IPS-20b (cell line): ENCODE data around the gene SLC50A1.
A peak's percentile ranks its signal among the peaks of the same experiment; 100 is the strongest.
"Not testable (repeated sequence)": the region's sequence is repeated elsewhere in the genome, so short reads cannot be mapped to it uniquely, and the experiment has no call there.

Experiments used
- H3K27ac ChIP-seq: one replicate; pipeline ENCODE4 v1.5.1; 2013; ENCODE audit warnings: low read length
- H3K27me3 ChIP-seq: 2 replicates; pipeline ENCODE4 v1.6.1; 2013; ENCODE audit warnings: mild to moderate bottlenecking, low read length, inconsistent platforms; ENCODE audit not compliant: insufficient read depth
- H3K36me3 ChIP-seq: 2 replicates; pipeline ENCODE4 v1.6.1; 2013; ENCODE audit warnings: low read depth, mild to moderate bottlenecking, inconsistent platforms, low read length, moderate library complexity; ENCODE audit not compliant: insufficient read depth
- H3K4me1 ChIP-seq: 2 replicates; pipeline ENCODE4 v1.6.1; 2013; ENCODE audit warnings: mild to moderate bottlenecking, control low read depth, inconsistent platforms, low read length, moderate library complexity; ENCODE audit not compliant: insufficient read depth
- H3K4me3 ChIP-seq: 2 replicates; pipeline ENCODE4 v1.5.1; 2013; ENCODE audit warnings: mild to moderate bottlenecking, low read length, inconsistent platforms
- H3K9ac ChIP-seq: 2 replicates; pipeline ENCODE4 v1.6.1; 2013; ENCODE audit warnings: low read depth, mild to moderate bottlenecking, inconsistent platforms, low read length, moderate library complexity
- H3K9me3 ChIP-seq: 2 replicates; pipeline ENCODE4 v1.6.1; 2013; ENCODE audit warnings: mild to moderate bottlenecking, low read depth, low read length, inconsistent platforms; ENCODE audit not compliant: insufficient read depth

Gene SLC50A1

DNA sequence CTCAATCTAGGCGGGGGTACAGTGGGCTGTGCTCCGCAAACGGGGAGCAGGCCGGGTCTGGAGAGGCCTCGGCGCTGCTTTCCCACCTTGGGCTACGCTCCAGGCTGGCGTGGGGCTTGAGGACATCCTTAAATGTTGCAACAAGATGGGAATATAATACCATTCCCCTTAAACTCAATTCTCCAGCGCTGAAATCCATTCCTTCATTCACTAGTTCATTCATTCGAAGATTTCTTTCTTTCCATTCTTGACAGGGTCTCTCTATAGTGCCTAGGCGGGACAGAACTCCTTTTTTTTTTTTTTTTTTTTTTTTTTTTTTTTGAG lies 4.9 kb downstream of the SLC50A1 start:
- peaks cover 5% of the 10 kb centered on the region for H3K27me3 ChIP-seq
- H3K4me3 ChIP-seq, result peak overlapping the region; percentile 84; the same call in 1 of the 2 replicates
- H3K9me3 ChIP-seq, result no peaks in the 10 kb centered on the region
- peak overlapping the region; percentile 82; the same call in 1 of the 2 replicates for H3K9ac ChIP-seq
- H3K27ac ChIP-seq, result no peak overlapping the region
- peaks cover 9% of the 10 kb centered on the region for H3K36me3 ChIP-seq
- H3K4me1 ChIP-seq, result 0 out of 2 replicates have a peak, but pooled peaks cover 3% of the 10 kb centered on the region

DNA sequence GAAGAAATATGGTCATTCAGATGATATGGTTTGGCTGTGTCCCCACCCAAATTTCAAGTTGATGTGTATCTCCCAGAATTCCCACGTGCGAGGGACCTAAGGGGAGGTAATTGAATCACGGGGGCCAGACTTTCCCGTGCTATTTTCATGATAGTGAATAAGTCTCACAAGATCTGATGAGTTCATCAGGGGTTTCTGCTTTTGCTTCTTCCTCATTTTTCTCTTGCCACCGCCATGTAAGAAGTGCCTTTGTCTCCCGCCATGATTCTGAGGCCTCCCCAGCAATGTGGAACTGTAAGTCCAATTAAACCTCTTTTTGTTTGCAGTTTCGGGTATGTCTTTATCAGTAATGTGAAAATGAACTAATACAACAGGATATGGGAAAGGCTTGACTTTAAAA lies 6.1 kb downstream of the SLC50A1 start:
- Histone ChIP-seq H3K27ac (no peak overlapping the region), H3K36me3 (peaks cover 9% of the 10 kb centered on the region), H3K9me3 (no peaks in the 10 kb centered on the region), H3K9ac (no peak overlapping the region), H3K27me3 (peaks cover 5% of the 10 kb centered on the region), H3K4me3 (no peak overlapping the region), H3K4me1 (0 out of 2 replicates have a peak, but pooled peaks cover 3% of the 10 kb centered on the region)

DNA sequence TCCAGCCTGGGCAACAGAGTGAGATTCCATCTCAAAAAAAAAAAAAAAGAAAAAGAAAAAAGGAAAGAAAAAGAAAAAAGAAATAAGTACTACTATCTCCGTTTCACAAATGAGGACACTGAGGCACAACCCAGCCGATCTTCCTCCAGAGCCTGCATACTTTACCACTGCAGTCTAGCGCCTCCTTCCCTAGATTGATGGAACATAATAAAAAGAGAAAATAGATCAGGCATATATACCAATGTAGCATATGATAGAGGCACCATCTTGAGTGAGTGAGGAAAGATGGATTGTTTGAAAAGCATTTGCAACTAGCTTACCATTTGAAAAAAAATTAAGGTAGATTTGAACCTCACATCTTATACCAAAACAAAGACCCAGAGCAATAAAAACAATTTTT lies 9.8 kb downstream of the SLC50A1 start:
- Histone ChIP-seq H3K27me3 (peaks cover 5% of the 10 kb centered on the region), H3K27ac (no peak overlapping the region), H3K4me3 (no peak overlapping the region), H3K9ac (no peak overlapping the region), H3K4me1 (no peaks in the 10 kb centered on the region), H3K36me3 (no peaks in the 10 kb centered on the region), H3K9me3 (no peaks in the 10 kb centered on the region)

DNA sequence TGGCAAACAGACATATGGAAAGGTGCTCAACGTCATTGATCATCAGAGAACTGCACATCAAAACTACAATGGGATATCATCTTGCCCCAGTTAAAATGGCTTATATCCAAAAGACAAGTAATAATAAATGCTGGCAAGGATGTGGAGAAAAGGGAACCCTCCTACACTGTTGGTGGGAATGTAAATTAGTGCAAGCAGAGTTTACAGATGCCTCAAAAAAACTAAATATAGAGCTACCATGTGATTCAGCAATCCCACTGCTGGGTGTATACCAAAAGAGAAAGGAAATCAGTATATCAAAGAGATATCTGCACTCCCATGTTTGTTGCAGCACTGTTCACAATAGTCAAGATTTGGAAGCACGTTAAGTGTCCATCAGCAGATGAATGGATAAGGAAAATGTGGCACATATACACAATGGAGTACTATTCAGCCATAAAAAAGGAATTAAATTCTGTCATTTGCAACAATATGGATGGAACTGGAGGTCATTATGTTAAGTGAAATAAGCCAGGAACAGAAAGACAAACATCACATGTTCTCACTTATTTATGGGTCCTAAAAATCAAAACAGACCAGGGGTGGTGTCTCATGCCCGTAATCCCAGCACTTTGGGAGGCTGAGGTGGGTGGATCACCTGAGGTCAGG lies 20.5 kb downstream of the SLC50A1 start:
- H3K9me3 ChIP-seq, H3K4me3 ChIP-seq, H3K27me3 ChIP-seq, H3K36me3 ChIP-seq, H3K4me1 ChIP-seq, H3K27ac ChIP-seq, H3K9ac ChIP-seq: not testable (repeated sequence)

- Histone ChIP-seq H3K27me3 (no peaks in the 10 kb centered on the region), H3K9ac (no peak overlapping the region), H3K4me3 (no peak overlapping the region), H3K27ac (no peak overlapping the region), H3K9me3 (no peaks in the 10 kb centered on the region), H3K36me3 (no peaks in the 10 kb centered on the region), H3K4me1 (no peaks in the 10 kb centered on the region)
These were observed 23.3 kb downstream of the SLC50A1 start for GRCh38 chr1:155158991-155159390.

DNA sequence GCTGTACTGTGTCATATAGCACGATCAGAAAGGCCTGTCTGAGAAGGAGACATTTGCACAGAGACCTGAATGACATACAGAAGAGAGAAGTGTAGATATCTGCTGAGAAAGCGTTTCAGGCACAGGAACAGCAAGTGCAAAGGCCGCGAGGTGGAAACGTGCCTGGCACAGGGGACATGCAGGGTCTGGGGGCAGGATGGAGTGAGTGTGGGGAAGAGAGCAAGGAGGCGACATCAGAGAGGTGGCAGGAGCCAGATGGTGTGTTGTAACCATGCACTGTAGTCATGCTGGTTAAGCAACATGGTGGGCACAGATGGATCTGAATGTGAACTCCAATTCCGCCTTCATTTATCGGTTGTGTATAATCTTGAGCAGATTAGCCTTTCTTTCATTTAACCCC lies 24.5 kb downstream of the SLC50A1 start:
- Histone ChIP-seq H3K4me1 (no peaks in the 10 kb centered on the region), H3K4me3 (no peak overlapping the region), H3K9ac (no peak overlapping the region), H3K27ac (no peak overlapping the region), H3K9me3 (no peaks in the 10 kb centered on the region), H3K36me3 (no peaks in the 10 kb centered on the region), H3K27me3 (no peaks in the 10 kb centered on the region)

- H3K9ac ChIP-seq, H3K4me3 ChIP-seq, H3K9me3 ChIP-seq, H3K27ac ChIP-seq, H3K27me3 ChIP-seq, H3K36me3 ChIP-seq: not testable (repeated sequence)
- peaks cover 11% of the 10 kb centered on the region; the same call in 1 of the 2 replicates for H3K4me1 ChIP-seq
These were observed 27.0 kb downstream of the SLC50A1 start for GRCh38 chr1:155162631-155163030.

DNA sequence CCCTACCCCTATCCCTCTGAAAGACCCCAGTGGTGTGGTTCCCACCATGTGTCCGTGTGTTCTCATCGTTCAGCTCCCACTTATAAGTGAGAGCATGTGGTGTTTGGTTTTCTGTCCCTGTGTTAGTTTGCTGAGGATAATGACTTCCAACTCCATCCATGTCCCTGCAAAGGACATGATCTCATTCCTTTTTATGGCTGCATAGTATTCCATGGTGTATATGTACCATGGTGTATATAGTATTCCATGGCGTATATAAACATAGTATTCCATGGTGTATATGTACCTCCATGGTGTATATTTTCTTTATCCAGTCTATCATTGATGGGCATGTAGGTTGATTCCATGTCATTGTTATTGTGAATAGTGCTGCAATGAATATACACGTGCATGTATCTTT lies 28.1 kb downstream of the SLC50A1 start:
- peaks cover 11% of the 10 kb centered on the region; the same call in 1 of the 2 replicates for H3K4me1 ChIP-seq
- H3K36me3 ChIP-seq, H3K9ac ChIP-seq, H3K9me3 ChIP-seq, H3K27me3 ChIP-seq, H3K4me3 ChIP-seq, H3K27ac ChIP-seq: not testable (repeated sequence)

- not testable (repeated sequence) for H3K4me3 ChIP-seq, H3K27me3 ChIP-seq, H3K9me3 ChIP-seq, H3K27ac ChIP-seq, H3K36me3 ChIP-seq, H3K9ac ChIP-seq
- H3K4me1 ChIP-seq, result peaks cover 11% of the 10 kb centered on the region; the same call in 1 of the 2 replicates
These were observed 29.0 kb downstream of the SLC50A1 start for GRCh38 chr1:155164625-155165024.

GRCh38 chr1:155166051-155166470 lies 30.4 kb downstream of the SLC50A1 start:
- Histone ChIP-seq H3K4me3 (peak overlapping the region; percentile 42; the same call in 1 of the 2 replicates), H3K4me1 (peaks cover 11% of the 10 kb centered on the region; the same call in 1 of the 2 replicates), H3K27ac (no peak overlapping the region), H3K36me3 (peaks cover 15% of the 10 kb centered on the region), H3K9ac (peak overlapping the region; percentile 55; the same call in 1 of the 2 replicates), H3K9me3 (no peaks in the 10 kb centered on the region), H3K27me3 (no peaks in the 10 kb centered on the region)

GRCh38 chr1:155166471-155167165 lies 31.0 kb downstream of the SLC50A1 start:
- H3K27ac ChIP-seq, result no peak overlapping the region
- peaks cover 15% of the 10 kb centered on the region for H3K36me3 ChIP-seq
- H3K4me1 ChIP-seq, result peaks cover 11% of the 10 kb centered on the region; the same call in 1 of the 2 replicates
- no peaks in the 10 kb centered on the region for H3K9me3 ChIP-seq
- peak overlapping the region; percentile 66; the same call in 1 of the 2 replicates for H3K9ac ChIP-seq
- H3K27me3 ChIP-seq, result no peaks in the 10 kb centered on the region
- H3K4me3 ChIP-seq, result peak overlapping the region; percentile 59; the same call in 1 of the 2 replicates
